Endometrial microvascular endothelial cells (primary cell): ENCODE measurements around the gene ULBP1. TPM values are rescaled to one million over a fixed set of nuclear protein-coding genes. Genes with fewer than 3 reads are reported as not detected.
"Not testable (repeated sequence)": the region's sequence is repeated elsewhere in the genome, so short reads cannot be mapped to it uniquely, and the experiment has no call there.

ENCODE experiments used
- in situ Hi-C: cut with HindIII; loops from 2 replicates; pipeline ENCODE4 v1.10.0; 2017; ENCODE audit warnings: low sequenced_read_pairs, low pct_unique_long_range_greater_than_20kb; ENCODE audit errors: inconsistent ontology term
- total RNA-seq: library from RNA; depleted of rRNA; stranded (reverse); fragments of >200 nt; gene quantifications from one replicate; pipeline ENCODE4 v1.2.3, GENCODE V29; 2015; ENCODE audit errors: inconsistent ontology term

Gene ULBP1
- total RNA-seq = 2.0 TPM

GRCh38 chr6:149963462-149964307, at the start of gene ULBP1:
Gene ULBP1 (plus strand): TSS chr6:149963943. CDS start chr6:149964050, 107 bp downstream.
- in situ Hi-C loops = no loop called here

- in situ Hi-C loops = no loop called here
Observed at GRCh38 chr6:149915970-149916865, 47.5 kb upstream of the ULBP1 start.

GRCh38 chr6:149917679-149918078, 46.1 kb upstream of the ULBP1 start:
- in situ Hi-C loops = no loop called here

- in situ Hi-C loops = no loop called here
Observed at GRCh38 chr6:149918151-149918905, 45.4 kb upstream of the ULBP1 start.

GRCh38 chr6:149919126-149919833, 44.5 kb upstream of the ULBP1 start:
- in situ Hi-C loops = not testable (repeated sequence)

- in situ Hi-C loops = no loop called here
Observed at GRCh38 chr6:149919834-149920225, 43.9 kb upstream of the ULBP1 start.

- in situ Hi-C loops = no loop called here
Observed at GRCh38 chr6:149921361-149921760, 42.4 kb upstream of the ULBP1 start.

- in situ Hi-C loops = not testable (repeated sequence)
Observed at GRCh38 chr6:149922091-149922490, 41.7 kb upstream of the ULBP1 start.

GRCh38 chr6:149922642-149923326, 41.0 kb upstream of the ULBP1 start, which contains the start of gene RAET1G:
Gene RAET1G (minus strand): TSS chr6:149923121. CDS start chr6:149923010, 111 bp downstream.
- in situ Hi-C loops = no loop called here

- in situ Hi-C loops = no loop called here
Observed at GRCh38 chr6:149923327-149923986, 40.3 kb upstream of the ULBP1 start.

- in situ Hi-C loops = no loop called here
Observed at GRCh38 chr6:149924206-149924932, 39.4 kb upstream of the ULBP1 start.

GRCh38 chr6:149924933-149925252, 38.9 kb upstream of the ULBP1 start:
- in situ Hi-C loops = no loop called here

GRCh38 chr6:149925253-149925973, 38.3 kb upstream of the ULBP1 start:
- in situ Hi-C loops = no loop called here

- in situ Hi-C loops = no loop called here
Observed at GRCh38 chr6:149925974-149926777, 37.6 kb upstream of the ULBP1 start.

GRCh38 chr6:149927025-149927424, 36.7 kb upstream of the ULBP1 start:
- in situ Hi-C loops = not testable (repeated sequence)

- in situ Hi-C loops = no loop called here
Observed at GRCh38 chr6:149929422-149929821, 34.3 kb upstream of the ULBP1 start.
